ENCODE results near the gene PTPN21. TPM values are rescaled to one million over a fixed set of nuclear protein-coding genes. Genes with fewer than 3 reads are reported as not detected.

PTPN21 gene
- total RNA-seq, 4 donors from 2014 or later, result 24.7 to 47.2 (median 40.7) TPM

DNA sequence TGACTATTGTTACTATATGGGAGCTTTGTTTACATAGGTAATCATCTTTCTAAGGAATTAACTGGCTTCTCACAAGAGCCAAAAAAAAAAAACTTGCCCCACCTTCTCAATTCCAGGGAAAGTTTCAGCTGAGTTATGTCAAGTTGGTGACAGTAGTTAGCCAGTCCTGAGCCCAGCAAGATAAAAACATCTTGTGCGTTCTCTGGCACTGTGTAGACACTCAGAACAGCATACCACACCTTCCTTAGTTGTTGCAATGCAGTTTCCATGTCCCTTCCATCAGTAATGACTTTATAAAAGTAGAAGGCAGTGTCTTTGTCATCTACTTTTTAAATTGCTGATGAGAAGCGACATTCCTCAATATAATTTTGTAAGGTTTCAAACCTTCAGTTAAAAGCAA lies 50.2 kb downstream of the PTPN21 start:
- Histone ChIP-seq H3K27me3 (no peaks in the 10 kb centered on the region), H3K9me3 (no peaks in the 10 kb centered on the region), H3K4me1 (no peaks in the 10 kb centered on the region), H3K36me3 (peaks cover 22 to 69% (median 53%) of the 10 kb centered on the region in 4 donors), H3K27ac (replicated peaks in 1 of 4) (no peak overlapping the region), H3K4me3 (no peak overlapping the region)
- WGBS, result 86% methylated on average over 2 of the region's 2 CpGs
- DNase-seq (ENCODE audit: extremely low spot score), result no peak
- intact Hi-C loops (cut with DNase I), result no loop called here
- TF ChIP-seq POLR2A (IDR thresholded peaks at IDR 0.05; ENCODE audit: low read depth) (no peak), EP300 (IDR thresholded peaks at IDR 0.05) (no peak), POLR2AphosphoS5 (IDR thresholded peaks at IDR 0.05) (no peak)
- TF ChIP-seq, protein P1, sequence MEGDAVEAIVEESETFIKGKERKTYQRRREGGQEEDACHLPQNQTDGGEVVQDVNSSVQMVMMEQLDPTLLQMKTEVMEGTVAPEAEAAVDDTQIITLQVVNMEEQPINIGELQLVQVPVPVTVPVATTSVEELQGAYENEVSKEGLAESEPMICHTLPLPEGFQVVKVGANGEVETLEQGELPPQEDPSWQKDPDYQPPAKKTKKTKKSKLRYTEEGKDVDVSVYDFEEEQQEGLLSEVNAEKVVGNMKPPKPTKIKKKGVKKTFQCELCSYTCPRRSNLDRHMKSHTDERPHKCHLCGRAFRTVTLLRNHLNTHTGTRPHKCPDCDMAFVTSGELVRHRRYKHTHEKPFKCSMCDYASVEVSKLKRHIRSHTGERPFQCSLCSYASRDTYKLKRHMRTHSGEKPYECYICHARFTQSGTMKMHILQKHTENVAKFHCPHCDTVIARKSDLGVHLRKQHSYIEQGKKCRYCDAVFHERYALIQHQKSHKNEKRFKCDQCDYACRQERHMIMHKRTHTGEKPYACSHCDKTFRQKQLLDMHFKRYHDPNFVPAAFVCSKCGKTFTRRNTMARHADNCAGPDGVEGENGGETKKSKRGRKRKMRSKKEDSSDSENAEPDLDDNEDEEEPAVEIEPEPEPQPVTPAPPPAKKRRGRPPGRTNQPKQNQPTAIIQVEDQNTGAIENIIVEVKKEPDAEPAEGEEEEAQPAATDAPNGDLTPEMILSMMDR (IDR thresholded peaks at IDR 0.05), result no peak

DNA sequence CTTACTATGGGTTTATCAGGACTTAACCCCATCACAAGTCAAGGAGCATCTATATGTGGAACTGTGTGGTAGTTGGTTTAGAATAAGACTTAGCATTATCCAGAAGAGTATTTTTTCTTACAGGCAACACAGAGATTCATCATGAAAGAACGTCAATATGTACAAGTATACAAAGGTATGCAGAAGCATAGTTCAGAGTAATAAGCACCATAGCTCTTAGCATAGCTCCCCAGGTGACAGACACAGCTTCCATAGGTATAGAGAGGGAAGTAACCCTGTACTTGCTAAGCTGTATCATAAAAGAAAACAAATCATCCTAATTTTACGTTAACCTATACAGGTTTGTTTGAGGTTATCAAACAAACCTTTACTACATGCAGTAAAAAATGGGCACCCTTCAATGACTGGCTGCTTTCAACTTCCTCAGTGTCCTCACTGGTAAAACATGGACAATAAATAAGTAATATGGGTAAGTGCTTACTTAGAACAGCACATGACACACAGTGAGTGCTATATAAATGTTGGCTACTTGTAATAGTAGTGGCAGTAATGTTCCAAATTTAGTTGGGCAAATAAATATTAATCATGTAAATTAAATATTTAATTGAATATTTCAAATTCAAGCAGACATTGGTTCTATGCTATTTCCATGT lies 50.9 kb downstream of the PTPN21 start:
- H3K9me3 ChIP-seq, result no peaks in the 10 kb centered on the region
- DNase-seq (ENCODE audit: extremely low spot score), result no peak
- H3K27ac ChIP-seq (replicated peaks in 1 of 4), result no peak overlapping the region
- H3K4me1 ChIP-seq, result no peaks in the 10 kb centered on the region
- TF ChIP-seq POLR2AphosphoS5 (IDR thresholded peaks at IDR 0.05) (no peak), EP300 (IDR thresholded peaks at IDR 0.05) (no peak)
- TF ChIP-seq, protein P1 (IDR thresholded peaks at IDR 0.05), result no peak
- H3K36me3 ChIP-seq, result peaks cover 26 to 74% (median 59%) of the 10 kb centered on the region in 4 donors
- no peaks in the 10 kb centered on the region for H3K27me3 ChIP-seq
- no peak overlapping the region for H3K4me3 ChIP-seq
- WGBS, result 94% methylated on average over 2 of the region's 2 CpGs
- intact Hi-C loops (cut with DNase I), result no loop called here

DNA sequence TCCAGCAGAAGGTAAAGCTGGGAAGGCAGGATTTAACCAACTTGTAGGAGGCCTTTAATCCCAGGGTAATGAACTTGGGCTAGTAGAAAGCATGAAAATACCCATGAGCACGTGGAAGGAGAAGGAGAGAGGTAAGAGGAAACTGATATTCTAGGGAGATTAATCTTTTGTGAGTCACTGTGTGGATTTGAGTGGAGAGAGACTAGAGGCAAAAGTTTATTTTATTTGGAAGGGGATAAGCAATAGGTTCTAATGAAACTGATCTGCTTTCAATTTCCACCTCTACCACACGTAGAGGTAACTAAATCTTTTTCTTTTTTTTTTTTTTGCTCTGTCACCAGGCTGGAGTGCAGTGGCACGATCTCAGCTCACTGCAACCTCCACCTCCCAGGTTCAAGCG lies 52.1 kb downstream of the PTPN21 start:
- 73% methylated on average over 4 of the region's 4 CpGs for WGBS
- intact Hi-C loops (cut with DNase I), result no loop called here
- TF ChIP-seq, protein P1 (IDR thresholded peaks at IDR 0.05), result no peak
- TF ChIP-seq POLR2A (IDR thresholded peaks at IDR 0.05; ENCODE audit: low read depth), result no peak
- TF ChIP-seq POLR2AphosphoS5 (IDR thresholded peaks at IDR 0.05), result no peak
- peaks cover 26 to 78% (median 61%) of the 10 kb centered on the region in 4 donors for H3K36me3 ChIP-seq
- H3K27me3 ChIP-seq, result no peaks in the 10 kb centered on the region
- no peak overlapping the region for H3K27ac ChIP-seq (replicated peaks in 1 of 4)
- H3K4me1 ChIP-seq, result no peaks in the 10 kb centered on the region
- H3K4me3 ChIP-seq, result no peak overlapping the region
- no peak for DNase-seq (ENCODE audit: extremely low spot score)
- no peaks in the 10 kb centered on the region for H3K9me3 ChIP-seq

GRCh38 chr14:88500611-88501010 lies 54.2 kb downstream of the PTPN21 start:
- no peaks in the 10 kb centered on the region for H3K4me1 ChIP-seq
- no peak for DNase-seq (ENCODE audit: extremely low spot score)
- intact Hi-C loops (cut with DNase I), result no loop called here

More at GRCh38 chr14:88500611-88501010, 54.2 kb downstream of the PTPN21 start:
- Histone ChIP-seq H3K4me3 (no peak overlapping the region), H3K36me3 (peaks cover 25 to 85% (median 69%) of the 10 kb centered on the region in 4 donors), H3K9me3 (no peaks in the 10 kb centered on the region), H3K27ac (replicated peaks in 1 of 4) (no peak overlapping the region), H3K27me3 (no peaks in the 10 kb centered on the region)
- TF ChIP-seq, protein P1 (IDR thresholded peaks at IDR 0.05), result no peak
- no peak for TF ChIP-seq EP300 (IDR thresholded peaks at IDR 0.05)
- TF ChIP-seq POLR2AphosphoS5 (IDR thresholded peaks at IDR 0.05), result no peak
- no peak for TF ChIP-seq POLR2A (IDR thresholded peaks at IDR 0.05; ENCODE audit: low read depth)
- 88% methylated on average over 2 of the region's 2 CpGs for WGBS

All from esophagus muscularis mucosa (tissue), 4 donors.